H1 (cell line): ENCODE measurements around the gene ST14. TPM values are rescaled to one million over a fixed set of nuclear protein-coding genes. Genes with fewer than 3 reads are reported as not detected.

Experiments used
- CTCF ChIA-PET: fragments of 300-600 bp; sonication (Branson Sonifier 250); formaldehyde crosslinking; loops from one replicate; lab custom pipeline; 2021; ENCODE audit not compliant: partially characterized antibody; lab: Charles Lee
- POLR2A ChIA-PET: fragments of 300-600 bp; sonication (Branson Sonifier 250); formaldehyde crosslinking; loops from one replicate; lab custom pipeline; 2021; ENCODE audit warnings: inconsistent platforms; ENCODE audit not compliant: partially characterized antibody; lab: Charles Lee
- DNase-seq, 2 experiments: peaks; one replicate each; pipeline versions ENCODE4 v3.0.0 to v3.0.0-alpha.2; 2010 to 2022; ENCODE audit warnings: low spot score in 2 of 2, low read depth in 1 of 2, mixed read lengths in 1 of 2
- FAIRE-seq: peaks from 2 replicates; lab custom pipeline; 2011; peaks lifted over from hg19 to GRCh38; lab: Jason Lieb, UNC
- H2AFZ ChIP-seq: 2 replicates; pipeline ENCODE4 v1.8.1; 2012; ENCODE audit warnings: low read length, inconsistent platforms
- H2AK5ac ChIP-seq: 2 replicates; pipeline ENCODE4 v1.6.1; 2013; ENCODE audit warnings: low read depth, low read length
- H2BK120ac ChIP-seq: replicated peaks from 2 replicates; pipeline ENCODE3; 2013; ENCODE audit warnings: low read depth, low read length, inconsistent platforms
- H2BK12ac ChIP-seq: 2 replicates; pipeline ENCODE4 v1.6.1; 2013; ENCODE audit warnings: low read depth, low read length
- H2BK15ac ChIP-seq: 2 replicates; pipeline ENCODE4 v1.6.1; 2013; ENCODE audit warnings: low read length
- H2BK20ac ChIP-seq: 2 replicates; pipeline ENCODE4 v1.6.1; 2013; ENCODE audit warnings: low read length
- H2BK5ac ChIP-seq: 2 replicates; pipeline ENCODE4 v1.6.1; 2013; ENCODE audit warnings: low read depth, low read length
- H3K14ac ChIP-seq: 2 replicates; pipeline ENCODE4 v1.6.1; 2013; ENCODE audit warnings: inconsistent platforms; ENCODE audit not compliant: insufficient read length
- H3K18ac ChIP-seq: 2 replicates; pipeline ENCODE4 v1.6.1; 2013; ENCODE audit warnings: low read length; ENCODE audit errors: extremely low read depth
- H3K23ac ChIP-seq: 2 replicates; pipeline ENCODE4 v1.6.1; 2013; ENCODE audit warnings: inconsistent platforms; ENCODE audit not compliant: insufficient read length
- H3K23me2 ChIP-seq: 2 replicates; pipeline ENCODE4 v1.6.1; 2013; ENCODE audit warnings: low read depth, low read length
- H3K27ac ChIP-seq: 2 replicates; pipeline ENCODE4 v1.6.1; 2011; ENCODE audit warnings: low read depth, low read length, inconsistent platforms
- H3K27me3 ChIP-seq, 4 experiments: replicated peaks in 1 of 4; 1 replicate in 1 of 4; 2 replicates in 3 of 4; pipeline versions ENCODE4 v1.6.1 to v1.8.1; 2011 to 2013; ENCODE audit warnings: low read length in 3 of 4, mild to moderate bottlenecking in 3 of 4, inconsistent platforms in 2 of 4, mixed read lengths in 2 of 4, moderate library complexity in 1 of 4; ENCODE audit not compliant: control insufficient read depth in 3 of 4, insufficient read depth in 3 of 4; ENCODE audit errors: extremely low read depth in 1 of 4
- H3K36me3 ChIP-seq, 4 experiments: 2 replicates each; pipeline versions ENCODE4 v1.6.1 to v1.8.1; 2011 to 2013; ENCODE audit warnings: mild to moderate bottlenecking in 4 of 4, low read length in 3 of 4, moderate library complexity in 2 of 4, control low read depth in 1 of 4, inconsistent platforms in 1 of 4; ENCODE audit not compliant: insufficient read depth in 4 of 4, control insufficient read depth in 2 of 4
- H3K4ac ChIP-seq: replicated peaks from 2 replicates; pipeline ENCODE3; 2013; ENCODE audit warnings: low read length, low read depth, mixed read lengths, inconsistent platforms; ENCODE audit not compliant: insufficient read length
- H3K4me1 ChIP-seq, 4 experiments: replicated peaks in 1 of 4; 1 replicate in 1 of 4; 2 replicates in 3 of 4; pipeline versions ENCODE4 v1.6.1 to v1.8.1; 2011 to 2013; ENCODE audit warnings: low read length in 3 of 4, inconsistent platforms in 2 of 4, mixed read lengths in 1 of 4; ENCODE audit not compliant: insufficient read depth in 4 of 4, control insufficient read depth in 3 of 4
- H3K4me2 ChIP-seq, 2 experiments: 2 replicates each; pipeline versions ENCODE4 v1.6.1 to v1.8.1; 2011 to 2013; ENCODE audit warnings: low read depth in 2 of 2, low read length in 2 of 2, control low read depth in 1 of 2, inconsistent platforms in 1 of 2, mild to moderate bottlenecking in 1 of 2; ENCODE audit not compliant: insufficient read depth in 1 of 2
- H3K4me3 ChIP-seq, 4 experiments: fragments of 200-600, 300-600 bp in 1 of 4; sonication (generic), shearing (Covaris generic), sonication (Bioruptor Twin) in 1 of 4; 2 replicates each; pipeline versions ENCODE4 v1.5.1 to v1.8.1; 2011 to 2016; ENCODE audit warnings: low read length in 4 of 4, low read depth in 3 of 4, control low read depth in 2 of 4, inconsistent platforms in 2 of 4, mild to moderate bottlenecking in 2 of 4, mixed read lengths in 1 of 4, moderate library complexity in 1 of 4; ENCODE audit not compliant: insufficient read depth in 2 of 4; ENCODE audit errors: extremely low read depth in 1 of 4
- H3K56ac ChIP-seq: replicated peaks from 2 replicates; pipeline ENCODE3; 2013; ENCODE audit warnings: low read depth, mild to moderate bottlenecking, mixed read lengths, low read length, inconsistent platforms; ENCODE audit not compliant: insufficient read length
- H3K79me1 ChIP-seq: 2 replicates; pipeline ENCODE4 v1.6.1; 2013; ENCODE audit warnings: low read depth, low read length, control low read depth
- H3K79me2 ChIP-seq, 2 experiments: 2 replicates each; pipeline versions ENCODE4 v1.6.1 to v1.8.1; 2012 to 2013; ENCODE audit warnings: low read length in 2 of 2, mild to moderate bottlenecking in 2 of 2, inconsistent platforms in 1 of 2; ENCODE audit not compliant: insufficient read depth in 2 of 2, control insufficient read depth in 1 of 2
- H3K9ac ChIP-seq, 4 experiments: replicated peaks in 1 of 4; 1 replicate in 1 of 4; 2 replicates in 3 of 4; pipeline versions ENCODE4 v1.6.1 to v1.8.1; 2011 to 2013; ENCODE audit warnings: low read depth in 3 of 4, low read length in 3 of 4, control low read depth in 2 of 4, mild to moderate bottlenecking in 2 of 4, moderate library complexity in 2 of 4, inconsistent platforms in 1 of 4; ENCODE audit errors: extremely low read depth in 1 of 4
- H3K9me3 ChIP-seq, 2 experiments: 2 replicates each; pipeline versions ENCODE4 v1.6.1 to v1.8.1; 2012 to 2013; ENCODE audit warnings: mild to moderate bottlenecking in 2 of 2, moderate library complexity in 2 of 2, control low read depth in 1 of 2, inconsistent platforms in 1 of 2, low read depth in 1 of 2, low read length in 1 of 2, mixed read lengths in 1 of 2; ENCODE audit not compliant: insufficient read depth in 2 of 2
- H4K20me1 ChIP-seq, 2 experiments: replicated peaks in 1 of 2; 2 replicates each; pipeline versions ENCODE3 to v1.8.1; 2011 to 2013; ENCODE audit warnings: inconsistent platforms in 2 of 2, low read length in 2 of 2, mild to moderate bottlenecking in 1 of 2; ENCODE audit not compliant: insufficient read depth in 2 of 2, control insufficient read depth in 1 of 2
- H4K5ac ChIP-seq: 2 replicates; pipeline ENCODE4 v1.6.1; 2013; ENCODE audit warnings: low read length, low read depth, mixed read lengths, inconsistent platforms; ENCODE audit not compliant: insufficient read length
- H4K8ac ChIP-seq: 2 replicates; pipeline ENCODE4 v1.8.0; 2013; ENCODE audit warnings: mild to moderate bottlenecking, moderate library complexity, low read length, inconsistent platforms; ENCODE audit not compliant: insufficient read depth; ENCODE audit errors: extremely low read depth
- H4K91ac ChIP-seq: replicated peaks from 2 replicates; pipeline ENCODE3; 2013; ENCODE audit warnings: low read length, mixed read lengths, inconsistent platforms; ENCODE audit not compliant: insufficient read length
- CBX8 ChIP-seq: fragments of 300-800, 300-1000 bp; sonication (generic); IDR thresholded peaks from 2 replicates; pipeline ENCODE4 v1.7.1; 2016; ENCODE audit warnings: low read depth, low read length, borderline replicate concordance
- CEBPB ChIP-seq: IDR thresholded peaks from 2 replicates; pipeline ENCODE4 v1.6.1; 2012; ENCODE audit warnings: low read depth, low read length
- CHD2 ChIP-seq: IDR thresholded peaks from 2 replicates; pipeline ENCODE4 v1.6.1; 2012; ENCODE audit warnings: low read length, improper control_type of control experiment
- GABPA ChIP-seq: IDR thresholded peaks from 2 replicates; pipeline ENCODE4 v1.6.1; 2011; ENCODE audit warnings: mild to moderate bottlenecking, low read length, moderate library complexity, borderline replicate concordance; ENCODE audit not compliant: insufficient read depth
- GTF2F1 ChIP-seq: IDR thresholded peaks from 2 replicates; pipeline ENCODE4 v1.6.1; 2012; ENCODE audit warnings: low read depth, low read length, improper control_type of control experiment, borderline replicate concordance
- HDAC2 ChIP-seq, 2 experiments: fragments of 300-600 bp in 1 of 2; sonication (generic) in 1 of 2; IDR thresholded peaks; 2 replicates each; pipeline ENCODE4 v1.6.1; 2011 to 2012; ENCODE audit warnings: low read depth in 2 of 2, low read length in 2 of 2, mild to moderate bottlenecking in 2 of 2, moderate library complexity in 2 of 2, borderline replicate concordance in 1 of 2, inconsistent platforms in 1 of 2
- PHF8 ChIP-seq: fragments of 200-600 bp; sonication (generic); conservative IDR thresholded peaks from 2 replicates; pipeline ENCODE4 v1.7.1; 2012; ENCODE audit warnings: low read depth, mild to moderate bottlenecking, inconsistent platforms, low read length, moderate library complexity
- RNF2 ChIP-seq: fragments of 200-900, 300-1000 bp; sonication (generic); IDR thresholded peaks from 2 replicates; pipeline ENCODE4 v1.7.1; 2016; ENCODE audit warnings: borderline replicate concordance, low read depth, mild to moderate bottlenecking, antibody characterized with exemption, low read length; ENCODE audit not compliant: poor library complexity, severe bottlenecking; ENCODE audit errors: missing control alignments
- SIRT6 ChIP-seq: IDR thresholded peaks from one replicate; pipeline ENCODE4 v1.7.1; 2012; ENCODE audit warnings: low read length, inconsistent platforms
- SP1 ChIP-seq: IDR thresholded peaks from 2 replicates; pipeline ENCODE4 v1.6.1; 2011; ENCODE audit warnings: low read depth, low read length
- SRF ChIP-seq: IDR thresholded peaks from 2 replicates; pipeline ENCODE4 v1.6.1; 2011; ENCODE audit warnings: mild to moderate bottlenecking, low read depth, low read length, moderate library complexity
- WGBS, 2 experiments: shearing (Covaris generic) in 1 of 2; methylation state at CpG; one replicate each; pipeline versions ENCODE4 v1.1.6 to v1.1.7; 2013 to 2015; ENCODE audit warnings: low lambda C conversion rate in 2 of 2, mixed read lengths in 2 of 2, inconsistent platforms in 1 of 2, low coverage in 1 of 2, missing lambda C conversion rate in 1 of 2; ENCODE audit not compliant: insufficient replicate concordance in 2 of 2, insufficient coverage in 1 of 2, insufficient read length in 1 of 2; ENCODE audit errors: extremely low coverage in 1 of 2, missing lambda C conversion rate in 1 of 2; 5-methylcytosine and 5-hydroxymethylcytosine counted together
- polyA plus RNA-seq, 7 experiments: library from polyadenylated mRNA; depleted of rRNA in 3 of 7; stranded (reverse) in 5 of 7; unstranded in 2 of 7; fragments of >200 nt in 5 of 7; fragments of 200-250 nt in 2 of 7; gene quantifications; 1 replicate in 5 of 7; 2 replicates in 1 of 7; 4 replicates in 1 of 7; pipeline versions ENCODE4 v1.2.1 to v1.2.3, GENCODE V29; 2011 to 2013; ENCODE audit warnings: missing spikeins in 2 of 7, mixed read lengths in 2 of 7
- total RNA-seq: library from RNA; stranded (reverse); fragmentation: NEBNext Ultra II Directional; extraction: Animal tissue kit (Norgen Biotek cat#: 25700); gene quantifications from 2 replicates; pipeline ENCODE4 v1.2.1, GENCODE V29; 2021

The ST14 gene
- total and polyA plus RNA-seq, 2 of the 8 experiments (the other 6 are each of a cell fraction or from before 2014, with no cell fraction given), result 22.4 to 24.9 TPM

- H2BK15ac ChIP-seq, result no peak overlapping the region
- H3K23me2 ChIP-seq, result no peaks in the 10 kb centered on the region; the same call in 1 of the 2 replicates
- no peak overlapping the region for H4K91ac ChIP-seq
- no peak overlapping the region for H4K5ac ChIP-seq
- H2BK120ac ChIP-seq, result no peak overlapping the region
- H3K79me1 ChIP-seq, result no peaks in the 10 kb centered on the region
- no peaks in the 10 kb centered on the region for H3K9me3 ChIP-seq
- no peak overlapping the region for H4K8ac ChIP-seq
- H3K27ac ChIP-seq, result no peak overlapping the region
- no peak for FAIRE-seq
- H3K4me1 ChIP-seq, result no peaks in the 10 kb centered on the region
- no peak overlapping the region for H2BK20ac ChIP-seq
- H3K4me2 ChIP-seq, result no peak overlapping the region
- H3K27me3 ChIP-seq, result no peaks in the 10 kb centered on the region
- peaks cover 0 to 4% of the 10 kb centered on the region in 2 experiments for H4K20me1 ChIP-seq
- ChIA-PET POLR2A (no interaction called here), CTCF (interaction anchor here (0.9 to 1.3 kb wide), 6 partner anchors 16 to 694 kb away, joined by 3 to 6 read pairs (median 3); partner anchors contain the start of gene ADAMTS8)
- H3K4me3 ChIP-seq, result no peak overlapping the region
- no peak overlapping the region for H2AFZ ChIP-seq
- no peak overlapping the region for H3K9ac ChIP-seq
- no peaks in the 10 kb centered on the region; a peak in 1 of 8 replicates for H3K36me3 ChIP-seq
- H3K14ac ChIP-seq, result no peak overlapping the region
- 95% methylated on average over 12 of the region's 12 CpGs; no CpG with 5 or more reads in 1 of the 2 experiments for WGBS, 2 experiments
- H2AK5ac ChIP-seq, result no peak overlapping the region
- DNase-seq, result no peak
- TF ChIP-seq SP1, result no peak
- no peak for TF ChIP-seq HDAC2 (IDR thresholded peaks at IDR 0.05; ENCODE audit: borderline replicate concordance in 1 of 2, low read depth in 2 of 2, low read length in 2 of 2)
- TF ChIP-seq CEBPB, result no peak
- TF ChIP-seq CHD2, result no peak
- TF ChIP-seq CBX8, result no peak
- TF ChIP-seq GTF2F1, result no peak
- TF ChIP-seq SIRT6, result no peak
- no peak for TF ChIP-seq SRF
- TF ChIP-seq RNF2, result no peak
- TF ChIP-seq GABPA, result no peak
- TF ChIP-seq PHF8, result no peak
- TF ChIP-seq, all 59 proteins: peak for 0
- Histone ChIP-seq H2BK5ac (no peak overlapping the region), H3K4ac (no peak overlapping the region), H3K23ac (no peak overlapping the region), H3K18ac (no peak overlapping the region), H3K56ac (no peak overlapping the region), H3K79me2 (no peaks in the 10 kb centered on the region), H2BK12ac (no peak overlapping the region)
Observed at GRCh38 chr11:130199792-130200191, 40.2 kb downstream of the ST14 start.
